ENCODE measurements around the gene RAP1GDS1.
"Not testable (repeated sequence)": the region's sequence is repeated elsewhere in the genome, so short reads cannot be mapped to it uniquely, and the experiment has no call there.

DNA sequence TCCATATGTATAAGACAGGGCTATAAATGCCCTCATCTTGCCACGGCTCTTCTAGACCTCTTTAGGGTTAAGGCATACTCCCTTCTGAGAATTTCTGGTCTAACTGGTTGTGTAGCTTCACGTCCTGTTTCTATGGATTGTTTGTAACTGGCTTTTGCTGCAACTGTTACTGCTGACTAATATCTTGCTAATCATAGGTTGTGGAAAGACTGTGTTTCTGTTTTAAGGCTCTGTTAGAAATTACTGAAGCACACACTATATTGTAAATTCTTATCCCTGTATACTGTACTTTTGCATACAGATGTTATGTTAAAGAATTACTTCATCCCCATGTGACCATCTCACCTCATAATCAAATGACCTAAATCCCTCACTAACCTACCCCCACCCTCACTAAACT, 218.4 kb downstream of the RAP1GDS1 start:
- TF ChIP-seq, protein P1, sequence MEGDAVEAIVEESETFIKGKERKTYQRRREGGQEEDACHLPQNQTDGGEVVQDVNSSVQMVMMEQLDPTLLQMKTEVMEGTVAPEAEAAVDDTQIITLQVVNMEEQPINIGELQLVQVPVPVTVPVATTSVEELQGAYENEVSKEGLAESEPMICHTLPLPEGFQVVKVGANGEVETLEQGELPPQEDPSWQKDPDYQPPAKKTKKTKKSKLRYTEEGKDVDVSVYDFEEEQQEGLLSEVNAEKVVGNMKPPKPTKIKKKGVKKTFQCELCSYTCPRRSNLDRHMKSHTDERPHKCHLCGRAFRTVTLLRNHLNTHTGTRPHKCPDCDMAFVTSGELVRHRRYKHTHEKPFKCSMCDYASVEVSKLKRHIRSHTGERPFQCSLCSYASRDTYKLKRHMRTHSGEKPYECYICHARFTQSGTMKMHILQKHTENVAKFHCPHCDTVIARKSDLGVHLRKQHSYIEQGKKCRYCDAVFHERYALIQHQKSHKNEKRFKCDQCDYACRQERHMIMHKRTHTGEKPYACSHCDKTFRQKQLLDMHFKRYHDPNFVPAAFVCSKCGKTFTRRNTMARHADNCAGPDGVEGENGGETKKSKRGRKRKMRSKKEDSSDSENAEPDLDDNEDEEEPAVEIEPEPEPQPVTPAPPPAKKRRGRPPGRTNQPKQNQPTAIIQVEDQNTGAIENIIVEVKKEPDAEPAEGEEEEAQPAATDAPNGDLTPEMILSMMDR (IDR thresholded peaks at IDR 0.05), result not testable (repeated sequence)
- TF ChIP-seq POLR2A (IDR thresholded peaks at IDR 0.05), result not testable (repeated sequence)

Data from adrenal gland (tissue), 5 donors.